Posterior cingulate gyrus (tissue), 11 donors: ENCODE results near the gene AGBL1.
A peak's percentile ranks its signal among the peaks of the same experiment; 100 is the strongest.

Source experiments
- DNase-seq, 10 donors: peaks; one replicate each; pipeline versions ENCODE4 v3.0.0 to v3.0.0-alpha.2; 2020 to 2021; ENCODE audit warnings: mixed read lengths in 3 of 10
- intact Hi-C: fragments of 100-400 bp; cut with DNase I; formaldehyde crosslinking; loops from one replicate; pipeline ENCODE4 v1.15.1; 2023

The AGBL1 gene

DNA sequence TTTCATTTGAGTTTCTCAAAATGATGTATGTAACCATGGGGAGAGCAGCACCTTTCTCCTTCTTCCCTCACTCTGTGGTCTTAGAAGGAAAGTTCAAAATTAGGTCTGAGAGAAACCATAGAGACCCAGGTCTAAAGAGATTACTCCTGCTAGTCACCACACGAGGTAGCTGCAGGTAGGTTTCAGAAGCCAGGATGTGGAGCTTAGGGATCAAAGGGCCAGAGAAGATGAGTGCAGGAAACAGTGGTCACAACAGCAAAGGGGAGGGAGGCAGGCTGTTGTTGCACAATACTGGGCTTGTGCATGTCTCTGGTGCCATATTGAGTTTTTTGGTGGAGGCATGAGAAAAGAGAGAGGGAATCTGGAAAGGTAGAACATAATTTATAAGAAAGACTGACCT lies 583.6 kb downstream of the AGBL1 start:
- no peak for DNase-seq
- intact Hi-C loops = no loop called here

DNA sequence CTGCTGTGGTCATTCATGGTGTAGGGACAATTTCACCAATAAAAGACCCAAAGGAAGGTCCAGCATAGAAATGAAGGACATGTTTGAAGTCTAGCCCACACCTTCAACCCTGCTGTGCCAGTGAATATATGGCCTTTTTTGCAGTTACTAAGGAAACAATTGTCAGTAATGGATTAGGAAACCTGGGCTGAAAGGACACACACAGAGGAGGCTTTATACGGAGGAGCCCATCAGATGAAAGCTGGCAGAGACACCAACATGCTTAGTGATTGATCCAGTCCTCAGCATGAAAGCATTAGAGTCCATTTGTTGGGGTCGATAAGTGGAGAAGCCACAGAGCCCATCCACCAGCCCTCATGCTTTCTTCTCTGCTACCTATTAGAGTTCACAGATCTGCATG lies 584.3 kb downstream of the AGBL1 start:
- intact Hi-C loops = no loop called here

DNA sequence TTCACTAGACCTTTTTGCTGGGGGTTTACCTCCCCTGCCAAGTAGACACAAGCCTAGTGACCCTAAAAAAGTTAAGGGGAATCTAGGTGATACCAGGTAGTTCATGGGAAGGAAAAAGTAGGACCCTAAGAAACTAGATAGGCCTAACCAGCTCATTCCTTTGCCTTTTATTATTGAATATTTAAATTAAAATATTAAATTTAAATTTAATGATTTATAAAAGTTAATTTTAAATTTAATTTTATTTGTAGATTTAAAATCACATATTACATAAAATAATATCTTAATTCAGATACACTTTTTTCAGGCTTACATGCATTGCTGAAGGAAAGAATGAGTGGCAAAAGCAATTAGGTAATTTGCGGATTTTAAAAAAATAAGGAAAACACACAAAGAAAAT lies 584.9 kb downstream of the AGBL1 start:
- intact Hi-C loops = no loop called here
- no peak for DNase-seq

More for the DNA sequence above, 584.3 kb downstream of the AGBL1 start:
- no peak for DNase-seq

DNA sequence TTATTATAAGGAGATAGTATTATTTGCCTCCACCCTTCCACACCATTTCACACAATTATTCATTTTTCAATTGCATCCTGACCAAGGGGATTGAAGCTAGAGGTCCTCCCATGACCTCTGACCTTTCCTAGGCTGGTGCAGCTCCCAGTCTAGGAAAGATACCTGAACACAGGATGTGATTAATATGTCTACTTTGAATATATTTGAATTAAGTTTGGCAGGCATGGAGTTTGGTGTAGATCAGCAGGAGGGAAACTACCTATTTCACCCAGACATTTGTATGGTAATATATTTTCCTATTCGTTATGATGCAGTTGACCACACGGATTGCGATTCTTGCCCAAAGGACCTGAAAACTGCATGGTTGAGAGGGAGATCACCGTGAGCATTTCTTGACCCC lies 596.3 kb downstream of the AGBL1 start:
- no peak for DNase-seq
- intact Hi-C loops = no loop called here

DNA sequence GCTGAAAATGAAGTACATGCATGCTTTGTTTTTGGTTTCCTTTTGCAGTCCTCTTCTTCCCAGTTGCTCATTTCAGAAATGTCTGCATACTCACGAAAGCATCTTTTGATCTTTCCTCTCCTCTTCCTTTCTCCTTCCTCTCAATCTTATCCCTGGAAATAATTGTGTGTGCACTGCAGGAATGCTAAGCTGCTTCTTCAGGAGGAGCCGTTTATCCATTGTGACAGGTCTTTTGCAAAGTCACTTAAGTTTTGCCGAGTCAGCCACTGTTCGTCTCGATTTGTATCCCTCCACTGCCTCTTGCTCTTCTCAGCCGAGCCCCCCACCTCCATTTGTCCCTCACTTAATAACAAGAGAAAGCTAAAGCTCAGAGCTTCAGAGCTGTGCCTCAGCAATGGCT lies 597.6 kb downstream of the AGBL1 start:
- no peak for DNase-seq
- intact Hi-C loops = no loop called here

DNA sequence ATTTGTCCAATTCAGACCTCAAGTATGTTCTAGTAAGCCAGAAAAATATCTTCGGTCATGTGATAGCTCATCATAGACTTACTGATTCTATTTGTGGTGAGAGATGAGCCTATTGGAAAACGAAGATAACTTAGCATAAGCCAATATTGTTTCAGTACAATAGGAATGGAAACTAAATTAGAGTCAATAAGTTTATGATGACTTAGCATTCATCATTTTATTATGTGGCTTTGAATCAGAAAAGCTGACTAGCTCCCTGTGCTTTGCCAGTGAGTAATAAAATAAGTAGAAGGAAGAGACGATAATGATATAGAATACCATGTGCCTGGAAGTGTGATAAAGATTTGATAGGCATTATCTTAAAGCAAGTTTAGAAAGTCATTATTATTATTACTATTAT lies 605.6 kb downstream of the AGBL1 start:
- intact Hi-C loops = no loop called here
- DNase-seq = no peak

DNA sequence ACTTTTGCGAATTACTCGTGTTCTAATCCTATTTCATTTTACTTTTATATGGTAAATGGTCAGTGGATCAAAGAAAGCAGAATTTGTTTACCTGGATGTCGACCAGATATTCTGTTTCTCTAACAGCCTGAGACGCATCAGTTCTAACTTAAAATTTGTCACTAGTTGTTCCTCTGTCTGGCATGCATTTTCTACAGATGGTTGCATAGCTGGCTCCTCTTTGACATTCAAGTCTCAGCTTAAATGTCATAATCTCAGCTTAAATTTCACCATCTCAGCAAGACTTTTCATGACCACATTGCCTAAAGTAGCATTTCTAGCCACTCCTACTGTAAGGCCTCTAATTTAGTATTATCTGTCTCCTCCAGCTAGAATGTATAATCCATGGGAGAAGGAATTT lies 609.3 kb downstream of the AGBL1 start:
- DNase-seq = no peak
- intact Hi-C loops = no loop called here

DNA sequence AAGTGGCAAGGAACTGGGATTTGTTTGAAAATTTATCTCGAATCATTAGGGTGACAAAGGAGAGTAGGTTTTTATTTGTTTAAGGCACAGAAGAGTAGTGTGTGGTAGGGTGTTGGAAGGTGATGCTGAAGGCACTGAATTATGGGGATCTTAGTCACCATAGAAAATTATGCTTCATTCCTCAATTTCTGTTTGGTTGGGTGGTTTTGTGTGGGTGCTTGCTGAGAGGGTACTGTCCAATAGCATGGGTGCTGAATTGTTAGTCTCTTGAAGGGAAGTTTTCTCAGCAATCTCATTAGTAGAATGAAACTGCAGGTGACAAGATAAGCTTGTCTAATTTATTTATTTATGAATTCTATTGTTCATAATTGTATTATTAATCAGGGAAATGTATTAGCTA lies 610.9 kb downstream of the AGBL1 start:
- intact Hi-C loops = no loop called here
- no peak for DNase-seq

DNA sequence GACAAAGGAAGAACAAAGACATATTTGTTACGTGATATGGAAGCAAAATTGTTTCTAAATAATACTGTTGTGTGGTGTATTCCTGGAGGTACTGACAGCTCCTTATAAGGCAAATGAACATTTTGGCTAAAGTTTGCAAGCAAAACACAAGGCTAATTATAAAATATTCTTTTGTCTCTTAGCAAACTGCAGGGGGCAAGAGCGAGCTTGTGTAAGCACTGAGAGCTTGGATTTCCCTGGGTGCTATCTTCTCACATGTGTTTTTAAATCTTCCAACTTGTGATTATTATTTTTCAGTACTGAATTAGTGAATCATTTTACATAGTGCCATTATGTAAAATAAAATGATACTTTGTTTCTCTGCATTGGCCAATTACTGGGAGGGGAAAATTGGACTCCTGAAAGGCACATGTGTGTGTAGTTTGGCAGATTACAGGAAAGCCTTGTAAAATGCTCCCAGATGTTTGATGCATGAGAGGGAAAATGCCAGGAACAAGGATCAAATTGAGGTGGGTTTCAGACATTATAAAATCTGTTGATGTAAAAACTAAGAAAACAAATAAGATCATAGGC lies 611.5 kb downstream of the AGBL1 start:
- intact Hi-C loops = no loop called here
- DNase-seq = peak in 2 of 10 donors; percentile 3 to 5

DNA sequence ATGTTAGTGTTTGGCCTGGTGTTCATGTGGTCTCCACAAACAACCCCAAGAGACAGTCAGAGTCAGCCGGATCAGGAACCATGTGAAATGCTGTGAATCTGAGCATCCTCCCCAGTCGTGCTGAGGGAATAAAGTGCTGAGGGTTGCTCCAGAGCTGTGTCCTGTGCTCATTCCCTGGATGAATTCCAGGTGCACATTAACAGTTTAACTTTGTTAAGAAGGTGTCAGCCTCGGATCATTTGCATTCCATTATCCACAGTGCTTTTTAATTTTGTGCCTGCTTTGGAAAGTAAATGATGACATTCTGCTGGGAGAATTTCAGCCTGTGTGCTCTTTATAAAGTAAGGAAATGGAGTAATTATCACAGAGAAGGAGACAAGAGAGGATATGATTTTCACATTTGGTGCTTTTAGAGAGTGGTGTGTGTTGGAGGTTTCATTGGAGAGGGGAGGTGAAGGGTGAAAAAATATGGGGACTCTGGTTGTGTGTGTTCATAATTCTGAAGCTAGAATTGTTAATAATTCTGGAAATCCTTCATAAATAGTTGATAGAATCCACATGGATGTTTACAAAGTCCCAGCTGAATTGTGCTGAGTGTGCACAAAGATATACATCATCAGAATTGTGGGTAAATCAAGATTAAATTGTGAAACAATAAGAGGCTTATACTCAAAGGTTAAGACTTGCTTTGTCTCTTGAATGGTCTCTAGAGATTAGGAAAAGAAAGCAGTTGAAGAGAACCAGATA lies 621.4 kb downstream of the AGBL1 start:
- intact Hi-C loops = no loop called here
- no peak for DNase-seq

DNA sequence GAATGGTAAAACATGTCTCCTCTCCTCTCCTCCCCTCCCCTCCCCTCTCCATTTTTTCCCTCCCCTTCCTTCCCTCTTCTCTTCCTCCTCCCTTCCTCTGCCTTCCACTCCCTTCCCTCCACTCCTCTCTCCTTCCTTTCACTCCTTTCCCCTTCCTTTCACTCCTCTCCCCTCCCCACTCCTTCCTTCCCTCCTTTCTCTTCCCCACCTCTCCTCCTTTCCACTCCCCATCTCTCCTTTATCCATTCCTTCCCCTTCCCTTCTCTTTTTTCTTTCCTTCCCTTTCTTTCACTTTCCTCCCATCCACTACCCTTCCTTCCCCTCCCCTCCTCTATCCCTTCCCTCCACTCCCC lies 621.9 kb downstream of the AGBL1 start:
- no peak for DNase-seq
- intact Hi-C loops = no loop called here

DNA sequence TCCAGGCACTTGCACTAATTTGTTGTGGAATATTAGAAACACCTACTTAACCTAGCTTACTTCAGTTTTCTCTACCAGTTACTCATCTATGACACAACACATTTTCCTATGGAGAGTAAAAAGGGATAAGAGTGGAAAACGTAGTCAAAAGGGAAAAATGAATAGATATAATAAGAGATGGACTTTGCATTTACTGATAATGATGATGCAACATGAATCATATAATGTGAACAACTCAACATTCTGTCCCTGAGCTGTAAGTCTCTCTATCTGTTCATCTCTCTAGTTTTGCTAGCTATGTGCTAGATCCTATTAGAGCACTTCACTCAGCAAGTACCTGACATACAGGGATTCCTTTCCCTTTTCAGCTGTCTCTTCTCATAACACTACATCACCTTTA lies 627.1 kb downstream of the AGBL1 start:
- intact Hi-C loops = no loop called here
- DNase-seq = no peak

DNA sequence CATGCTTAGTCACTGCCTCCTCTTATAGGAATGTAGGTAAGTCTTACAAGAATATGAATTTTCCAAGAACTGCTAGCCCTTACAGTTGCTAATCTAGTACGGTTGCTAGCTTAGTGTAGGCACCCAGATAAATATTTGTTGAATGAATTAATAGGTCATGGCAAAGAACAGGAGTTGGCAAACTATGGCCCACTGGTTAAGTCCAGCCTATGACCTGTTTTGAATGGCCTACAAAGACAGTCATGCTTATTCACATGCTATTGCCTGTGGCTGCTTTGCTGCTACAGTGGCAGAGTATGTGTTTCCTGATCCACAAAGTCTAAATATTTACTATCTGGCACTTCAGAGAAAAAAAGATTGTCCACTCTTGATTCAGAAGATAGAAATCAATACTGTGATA lies 631.8 kb downstream of the AGBL1 start:
- DNase-seq = no peak
- intact Hi-C loops = no loop called here

DNA sequence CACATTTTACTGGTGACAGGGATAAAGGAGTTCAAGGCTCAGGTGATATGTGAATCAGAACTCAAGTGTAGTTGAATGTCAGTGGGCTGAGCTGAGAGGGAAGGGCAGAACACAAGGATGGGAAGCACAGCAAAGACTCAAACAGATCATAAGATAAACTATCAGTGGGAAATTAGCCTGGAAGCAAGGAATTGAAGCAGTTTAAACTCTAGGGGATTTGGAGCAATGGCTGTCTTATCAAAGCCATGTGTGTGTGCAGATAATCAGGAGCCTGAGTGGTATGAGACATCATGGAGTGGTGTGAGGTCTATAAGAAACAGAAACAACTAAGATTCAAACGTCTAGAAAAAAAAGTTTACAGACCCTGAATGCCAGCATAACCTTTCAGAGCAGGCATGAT lies 634.6 kb downstream of the AGBL1 start:
- no peak for DNase-seq
- intact Hi-C loops = no loop called here

DNA sequence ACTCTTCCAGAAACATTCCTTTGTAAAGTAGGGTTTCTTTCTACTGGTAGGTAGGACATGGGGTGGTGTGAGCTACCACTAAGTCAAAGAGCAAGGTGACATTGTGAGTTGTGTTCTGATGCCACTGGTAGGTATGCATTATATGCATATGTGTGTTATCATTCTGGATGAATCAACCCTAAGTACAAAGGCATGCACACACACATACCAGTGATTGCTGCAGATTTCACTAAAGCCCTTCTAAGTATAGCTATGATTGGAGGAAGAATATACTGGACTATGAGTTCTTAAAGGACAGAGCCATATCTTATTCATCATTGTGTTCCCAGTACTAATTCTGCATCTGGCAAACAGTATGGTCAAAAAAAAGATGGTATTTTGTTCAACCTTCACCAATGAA lies 646.0 kb downstream of the AGBL1 start:
- intact Hi-C loops = no loop called here
- no peak for DNase-seq

DNA sequence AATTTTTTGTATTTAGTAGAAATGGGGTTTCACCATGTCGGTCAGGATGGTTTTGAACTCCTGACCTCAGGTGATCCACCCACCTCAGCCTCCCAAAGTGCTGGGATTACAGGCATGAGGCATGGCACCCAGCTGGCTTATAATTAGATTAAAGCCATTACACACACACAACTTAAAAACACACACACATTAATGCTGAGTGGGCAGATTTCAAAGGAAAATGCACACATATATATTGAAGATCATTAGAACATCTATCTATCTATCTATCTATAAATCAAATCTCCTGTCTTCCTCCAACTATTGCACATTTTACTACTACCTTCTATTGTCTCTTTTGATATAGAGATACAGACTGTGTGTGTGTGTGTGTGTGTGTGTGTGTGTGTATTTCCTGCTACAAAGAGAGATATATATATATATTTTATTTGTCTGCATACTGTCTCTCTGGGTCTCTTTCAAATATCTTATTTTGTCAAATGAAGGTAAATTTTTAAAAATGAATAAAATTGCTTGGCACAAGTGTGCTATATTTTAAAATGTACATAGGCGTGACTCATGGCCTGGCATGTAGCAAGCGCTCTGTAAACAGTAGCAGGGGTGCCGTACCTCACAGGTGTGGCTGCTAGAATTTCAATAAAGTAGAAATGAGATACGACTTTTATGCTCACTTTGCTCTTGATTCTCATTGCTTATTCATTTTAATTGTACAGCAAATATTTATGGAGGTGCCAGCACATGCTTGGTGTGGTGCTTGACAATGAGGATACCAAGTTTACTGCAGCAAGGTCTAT lies 655.8 kb downstream of the AGBL1 start:
- DNase-seq = no peak
- intact Hi-C loops = no loop called here

DNA sequence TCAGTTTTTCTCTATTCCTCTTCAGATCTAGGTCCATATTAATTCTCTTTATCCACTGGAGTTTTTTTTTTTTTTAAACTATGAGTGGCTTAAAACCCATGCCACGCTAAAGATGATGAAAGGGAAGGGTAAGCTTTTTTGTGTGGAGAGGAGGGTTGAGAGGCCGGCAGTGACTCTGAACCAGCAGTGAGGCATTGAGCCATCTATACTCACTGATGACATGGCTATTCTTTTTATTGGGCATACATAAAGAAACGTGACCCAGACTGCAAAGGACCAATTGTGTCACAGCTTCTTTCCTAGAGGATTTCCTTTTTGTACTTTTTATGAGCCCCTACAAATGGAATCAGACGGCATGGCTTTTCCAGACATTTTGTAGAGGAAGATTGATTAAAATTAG lies 662.2 kb downstream of the AGBL1 start:
- intact Hi-C loops = no loop called here
- no peak for DNase-seq

DNA sequence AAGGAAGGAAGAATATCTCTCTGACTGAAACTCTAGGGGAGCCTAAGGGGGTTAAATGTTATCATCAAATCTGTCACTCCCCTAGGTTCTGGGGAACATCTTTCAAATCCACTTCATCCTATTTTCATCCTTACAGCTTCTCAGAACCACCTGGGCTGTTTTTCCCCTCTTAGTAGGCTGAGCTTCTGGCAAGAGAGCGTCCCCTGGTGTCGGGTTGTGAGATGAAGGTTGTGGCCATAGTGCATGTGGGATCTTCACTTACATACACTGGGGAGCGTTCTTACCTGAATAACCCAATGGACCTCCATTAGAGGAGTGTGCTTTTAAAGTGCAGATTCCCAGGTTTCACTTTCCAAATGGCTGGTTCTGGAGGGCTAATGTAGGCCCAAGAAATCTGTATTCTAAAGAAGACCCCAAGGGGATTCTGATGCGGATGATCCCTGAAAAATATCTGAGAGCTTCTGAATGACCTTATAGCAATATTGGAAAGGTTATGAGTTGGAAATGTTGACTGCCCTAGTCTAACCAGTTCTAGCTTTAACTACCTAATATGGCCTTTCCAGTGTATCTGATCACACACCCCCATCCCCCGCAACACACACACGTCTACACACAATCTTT lies 663.7 kb downstream of the AGBL1 start:
- intact Hi-C loops = no loop called here
- no peak for DNase-seq

DNA sequence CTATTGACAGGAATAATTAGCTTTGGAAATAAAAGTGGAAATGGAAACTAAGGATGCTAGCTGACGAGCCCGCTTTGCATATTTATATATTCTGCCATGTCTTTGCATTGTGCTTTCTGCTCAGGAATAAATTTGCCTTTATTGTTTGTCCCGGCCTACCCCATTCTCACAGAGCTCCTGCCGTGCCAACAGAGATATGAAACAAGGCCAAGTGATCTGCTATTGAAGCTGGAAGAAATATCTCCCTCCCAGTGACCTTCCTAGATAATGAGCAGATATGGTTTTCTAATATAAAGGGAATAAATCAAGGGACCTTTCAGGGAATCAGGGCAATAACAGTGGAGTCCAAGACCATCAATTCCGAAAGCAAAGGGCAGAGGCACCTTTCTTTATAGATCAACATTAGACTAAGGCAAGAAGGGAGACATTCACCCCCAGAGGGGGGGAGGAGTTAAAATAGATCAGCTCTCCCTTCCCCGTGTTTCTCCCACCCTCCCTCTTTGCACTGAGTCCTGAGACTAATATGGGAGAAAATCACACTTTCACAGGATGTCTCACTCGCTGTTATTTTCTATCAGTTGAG lies 664.6 kb downstream of the AGBL1 start:
- intact Hi-C loops = no loop called here
- DNase-seq = no peak

DNA sequence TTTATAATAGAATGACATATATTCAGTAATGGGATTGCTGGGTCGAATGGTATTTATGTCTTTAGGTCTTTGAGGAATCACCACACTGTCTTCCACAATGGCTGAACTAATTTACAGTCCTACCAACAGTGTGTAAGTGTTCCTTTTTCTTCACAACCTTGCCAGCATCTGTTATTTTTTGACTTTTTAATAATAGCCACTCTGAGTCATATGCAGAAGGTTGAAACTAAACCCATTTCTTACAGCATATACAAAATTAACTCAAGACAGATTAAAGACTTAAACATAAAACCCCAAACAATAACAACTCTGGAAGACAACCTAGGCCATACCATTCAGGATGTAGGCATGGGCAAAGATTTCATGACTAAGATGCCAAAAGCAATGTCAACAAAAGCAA lies 671.4 kb downstream of the AGBL1 start:
- intact Hi-C loops = loop anchor here (10.0 kb wide), 1 partner anchor 516 kb away; no protein-coding TSS in a partner anchor
- DNase-seq = no peak

DNA sequence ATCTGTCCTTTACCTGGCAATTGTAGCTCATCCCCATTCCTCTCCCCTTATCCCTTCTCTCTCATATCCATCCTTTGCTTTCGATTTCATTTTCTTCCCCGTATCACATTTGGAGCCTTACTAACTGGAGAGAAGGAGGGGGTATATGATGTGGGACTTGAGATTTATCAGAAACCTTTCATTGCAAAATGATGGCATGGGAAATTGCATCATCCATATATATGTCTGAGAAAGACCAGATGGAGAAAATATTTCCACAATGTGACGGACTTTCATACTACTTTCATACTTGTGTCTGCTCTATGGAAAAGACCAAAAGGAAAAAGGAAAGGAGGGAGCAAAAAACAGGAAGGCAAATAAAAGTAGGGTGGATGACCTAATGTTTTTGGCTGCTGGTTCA lies 675.2 kb downstream of the AGBL1 start:
- intact Hi-C loops = loop anchor here (10.0 kb wide), 1 partner anchor 520 kb away; no protein-coding TSS in a partner anchor
- DNase-seq = no peak
